HEK293T (cell line): Measurements from ENCODE around the gene ERBB4.
"Not testable (repeated sequence)": the region's sequence is repeated elsewhere in the genome, so short reads cannot be mapped to it uniquely, and the experiment has no call there.

Experiments used
- CTCF ChIA-PET: fragments of 350-600 bp; formaldehyde crosslinking; extraction: SDS; loops from one replicate; lab custom pipeline; 2021; ENCODE audit warnings: antibody characterized with exemption, inconsistent platforms; lab: Yijun Ruan, JAX
- POLR2A ChIA-PET: fragments of 350-600 bp; formaldehyde crosslinking; extraction: SDS; loops from one replicate; lab custom pipeline; 2020; ENCODE audit warnings: antibody characterized with exemption, inconsistent platforms; lab: Yijun Ruan, JAX
- DNase-seq: peaks from one replicate; pipeline ENCODE4 v3.0.0; 2012; ENCODE audit warnings: mixed read lengths; ENCODE audit errors: extremely low spot score
- ARNT ChIP-seq: fragments of 450-650 bp; IDR thresholded peaks from 2 replicates; pipeline ENCODE4 v1.6.1; 2017; ENCODE audit warnings: mild to moderate bottlenecking
- BHLHE40 ChIP-seq: fragments of 450-650 bp; IDR thresholded peaks from 2 replicates; pipeline ENCODE4 v1.6.1; 2016; ENCODE audit warnings: mild to moderate bottlenecking, moderate library complexity, borderline replicate concordance
- CTBP1 ChIP-seq: fragments of 450-650 bp; IDR thresholded peaks from 2 replicates; pipeline ENCODE4 v1.6.1; 2016; ENCODE audit warnings: borderline replicate concordance
- ELF4 ChIP-seq: fragments of 450-650 bp; IDR thresholded peaks from 2 replicates; pipeline ENCODE4 v1.6.1; 2017; ENCODE audit warnings: antibody characterized with exemption
- FOXA1 ChIP-seq: fragments of 450-650 bp; IDR thresholded peaks from 2 replicates; pipeline ENCODE4 v1.6.1; 2016; ENCODE audit warnings: mild to moderate bottlenecking
- FOXK2 ChIP-seq: fragments of 450-650 bp; IDR thresholded peaks from 2 replicates; pipeline ENCODE4 v1.6.1; 2016; ENCODE audit warnings: mild to moderate bottlenecking
- FOXM1 ChIP-seq: fragments of 450-650 bp; IDR thresholded peaks from 2 replicates; pipeline ENCODE4 v1.6.1; 2017; ENCODE audit warnings: mild to moderate bottlenecking, borderline replicate concordance
- HDGF ChIP-seq: fragments of 450-650 bp; IDR thresholded peaks from 2 replicates; pipeline ENCODE4 v1.6.1; 2017; ENCODE audit warnings: antibody characterized with exemption, borderline replicate concordance
- L3MBTL2 ChIP-seq: fragments of 450-650 bp; conservative IDR thresholded peaks from 2 replicates; pipeline ENCODE4 v1.6.1; 2016; ENCODE audit warnings: mild to moderate bottlenecking
- LEF1 ChIP-seq: fragments of 450-650 bp; IDR thresholded peaks from 2 replicates; pipeline ENCODE4 v1.6.1; 2017; ENCODE audit warnings: mild to moderate bottlenecking, borderline replicate concordance
- NFRKB ChIP-seq: fragments of 450-650 bp; IDR thresholded peaks from 2 replicates; pipeline ENCODE4 v1.6.1; 2016; ENCODE audit warnings: mild to moderate bottlenecking, moderate library complexity
- PKNOX1 ChIP-seq: fragments of 450-650 bp; IDR thresholded peaks from 2 replicates; pipeline ENCODE4 v1.6.1; 2016
- SP1 ChIP-seq: fragments of 450-650 bp; IDR thresholded peaks from 2 replicates; pipeline ENCODE4 v1.6.1; 2017
- SUZ12 ChIP-seq: fragments of 450-650 bp; IDR thresholded peaks from 2 replicates; pipeline ENCODE4 v1.6.1; 2016; ENCODE audit warnings: mild to moderate bottlenecking
- TARDBP ChIP-seq: fragments of 450-650 bp; IDR thresholded peaks from 2 replicates; pipeline ENCODE4 v1.6.1; 2016
- ZNF384 ChIP-seq: fragments of 450-650 bp; IDR thresholded peaks from 2 replicates; pipeline ENCODE4 v1.6.1; 2016

The ERBB4 gene

GRCh38 chr2:212114489-212114888 is 424.1 kb downstream of the ERBB4 start:
- POLR2A ChIA-PET: no interaction called here
- DNase-seq: no peak
- TF ChIP-seq LEF1 (no peak), FOXA1 (no peak), SUZ12 (no peak)
- CTCF ChIA-PET: no interaction called here

- CTCF ChIA-PET: interaction anchor here (0.5 kb wide), 1 partner anchor 251 kb away, joined by 3 read pairs; no protein-coding TSS in a partner anchor
Observed at GRCh38 chr2:212112401-212112800, 426.2 kb downstream of the ERBB4 start.

DNA sequence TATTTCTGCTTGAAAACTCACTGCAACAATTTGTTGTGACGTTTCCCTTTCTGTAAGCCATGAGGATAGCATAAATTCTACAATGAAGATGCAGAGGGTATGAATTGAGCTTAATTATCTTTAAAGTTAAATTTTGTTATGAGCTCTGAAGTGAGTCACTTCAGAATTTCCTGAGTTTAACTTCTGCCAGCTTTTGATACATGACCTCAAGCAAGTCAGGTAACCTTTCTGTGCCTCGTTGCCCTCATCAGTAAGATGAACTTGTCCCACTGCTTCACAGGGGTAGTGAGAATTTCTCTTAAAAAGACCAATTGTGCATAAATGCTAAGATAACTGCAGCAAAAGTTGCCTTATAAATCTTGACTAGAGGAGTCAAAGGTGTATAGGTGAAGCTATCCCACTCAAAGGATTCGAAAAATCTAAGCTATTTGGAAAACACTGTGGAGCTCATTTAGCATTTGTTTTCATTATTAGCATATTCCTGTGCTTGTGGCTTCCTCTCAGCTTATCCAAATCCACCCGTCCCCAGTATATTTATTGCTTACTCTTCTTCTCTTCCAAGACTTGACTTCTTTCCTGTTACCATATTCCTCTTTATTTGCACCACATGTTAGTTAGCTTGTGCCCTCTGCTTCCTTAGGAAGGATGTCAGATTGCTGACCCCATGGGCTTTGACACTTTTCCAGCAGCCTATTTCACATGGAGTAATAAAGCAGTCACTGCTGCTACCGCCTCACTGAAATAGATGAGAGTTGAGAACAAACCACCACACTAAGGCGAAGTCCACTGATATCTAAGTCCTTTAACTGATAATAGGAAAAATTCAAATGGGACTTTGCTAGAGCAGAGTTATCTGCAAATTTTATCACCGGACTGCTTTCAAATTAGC is 428.6 kb downstream of the ERBB4 start:
- no peak for DNase-seq
- ChIA-PET CTCF (no interaction called here), POLR2A (no interaction called here)
- TF ChIP-seq CTBP1 (no peak), SUZ12 (no peak), TARDBP (no peak), PKNOX1 (no peak), ZNF384 (no peak), LEF1 (no peak)

More at GRCh38 chr2:212112401-212112800, 426.2 kb downstream of the ERBB4 start:
- POLR2A ChIA-PET: no interaction called here
- TF ChIP-seq TARDBP (no peak), FOXK2 (no peak), LEF1 (no peak), FOXM1 (no peak), SUZ12 (no peak), CTBP1 (no peak)
- DNase-seq: no peak

DNA sequence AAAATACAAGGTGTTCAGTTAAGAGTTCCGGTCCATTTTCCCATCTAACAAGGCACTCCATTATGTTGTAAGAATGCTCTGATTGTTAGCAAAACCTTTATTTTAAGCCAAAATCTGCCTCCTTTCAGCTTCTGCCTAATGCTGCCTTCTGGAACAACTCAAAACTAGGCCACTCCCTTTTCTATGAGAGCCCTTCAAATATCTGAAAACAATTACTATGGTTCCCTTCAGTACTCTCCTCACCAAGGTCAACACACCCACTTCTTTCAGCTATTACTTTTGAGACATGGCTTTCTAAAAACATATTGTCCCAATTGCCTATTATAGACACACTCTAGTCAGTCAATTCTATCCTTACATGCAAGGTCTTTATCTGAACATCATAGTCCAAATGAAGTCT is 429.4 kb downstream of the ERBB4 start:
- ChIA-PET CTCF (no interaction called here), POLR2A (no interaction called here)
- no peak for DNase-seq

DNA sequence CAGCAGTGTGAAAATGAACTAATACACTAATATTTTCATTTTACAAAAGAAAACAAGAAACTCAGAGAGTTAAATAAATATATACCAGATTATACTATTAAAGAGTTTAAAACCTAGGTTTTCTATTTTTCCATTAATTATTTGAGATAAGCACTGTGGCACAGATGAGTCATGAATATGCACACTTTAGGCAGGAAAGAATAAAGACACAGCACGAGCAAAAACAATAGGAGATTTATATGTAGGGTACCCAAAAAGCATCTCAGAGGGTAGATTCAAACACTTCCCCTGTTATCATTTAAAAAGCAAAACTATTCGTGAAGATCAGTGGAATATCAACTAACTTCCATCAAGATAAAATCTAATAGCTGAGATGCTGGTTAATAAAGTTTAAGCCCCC is 430.6 kb downstream of the ERBB4 start:
- CTCF ChIA-PET: no interaction called here
- DNase-seq: no peak
- POLR2A ChIA-PET: no interaction called here
- TF ChIP-seq NFRKB: no peak
- TF ChIP-seq LEF1: no peak

More for the DNA sequence above, 429.4 kb downstream of the ERBB4 start:
- no peak for TF ChIP-seq FOXK2
- no peak for TF ChIP-seq HDGF
- TF ChIP-seq ELF4: no peak
- no peak for TF ChIP-seq FOXA1
- no peak for TF ChIP-seq FOXM1
- no peak for TF ChIP-seq NFRKB
- TF ChIP-seq BHLHE40: no peak

GRCh38 chr2:212107014-212107413 is 431.6 kb downstream of the ERBB4 start:
- no peak for DNase-seq
- ChIA-PET CTCF (no interaction called here), POLR2A (no interaction called here)
- TF ChIP-seq L3MBTL2 (no peak), TARDBP (no peak), FOXA1 (no peak)

GRCh38 chr2:212106536-212106935 is 432.1 kb downstream of the ERBB4 start:
- CTCF ChIA-PET, POLR2A ChIA-PET: not testable (repeated sequence)

DNA sequence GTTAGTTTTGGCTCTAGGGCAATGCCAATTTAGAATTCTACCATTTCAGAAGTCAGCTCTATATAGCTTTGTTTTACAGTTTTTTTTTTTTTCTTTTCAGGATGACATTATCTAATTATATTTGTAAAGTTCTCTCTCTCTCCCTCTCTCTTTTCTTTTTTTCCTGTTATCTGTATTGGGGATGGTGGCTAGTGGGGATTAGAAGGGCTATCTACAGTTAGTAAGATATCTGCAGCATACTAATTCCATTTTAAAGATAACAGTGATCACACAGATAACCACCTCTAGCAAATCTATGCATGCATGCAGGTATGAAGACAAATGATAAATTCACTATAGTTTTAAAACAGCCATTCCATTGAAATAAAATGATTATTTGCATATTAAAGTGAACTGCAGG is 438.9 kb downstream of the ERBB4 start:
- DNase-seq: no peak
- TF ChIP-seq LEF1 (no peak), TARDBP (no peak), SUZ12 (no peak), FOXA1 (no peak), BHLHE40 (no peak), SP1 (no peak)
- ChIA-PET CTCF (no interaction called here), POLR2A (no interaction called here)

More at GRCh38 chr2:212106536-212106935, 432.1 kb downstream of the ERBB4 start:
- not testable (repeated sequence) for DNase-seq

DNA sequence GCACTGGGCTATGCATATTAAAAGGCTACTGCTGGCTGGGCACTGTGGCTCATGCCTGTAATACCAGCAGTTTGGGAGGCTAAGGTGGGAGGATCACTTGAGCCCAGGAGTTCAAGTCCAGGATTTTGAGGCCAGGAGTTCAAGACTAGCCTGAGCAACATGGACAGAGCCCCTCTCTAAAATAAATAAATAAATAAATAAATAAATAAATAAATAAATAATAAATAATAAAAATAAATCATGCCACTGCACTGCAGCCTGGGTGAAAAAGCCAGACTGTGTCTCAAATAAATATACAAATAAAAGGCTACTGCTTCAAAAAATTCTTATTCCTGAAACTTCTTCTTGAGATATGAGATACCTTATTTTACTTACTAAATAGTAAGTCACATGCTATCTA is 439.6 kb downstream of the ERBB4 start:
- TF ChIP-seq SUZ12 (no peak), L3MBTL2 (no peak), HDGF (no peak), SP1 (no peak), CTBP1 (no peak), LEF1 (no peak), FOXK2 (no peak), FOXA1 (no peak), ZNF384 (no peak), BHLHE40 (no peak), TARDBP (no peak), PKNOX1 (no peak), NFRKB (no peak), ARNT (no peak), ELF4 (no peak), FOXM1 (no peak)
- ChIA-PET POLR2A (no interaction called here), CTCF (no interaction called here)
- no peak for DNase-seq
